C4-2B (cell line): ENCODE measurements around the gene PIK3AP1.

Source experiments
- ZFX ChIP-seq: fragments of 450-650 bp; IDR thresholded peaks from 2 replicates; pipeline ENCODE4 v1.6.1; 2017
- TF ChIP-seq, protein P1 (sequence below): fragments of 450-650 bp; conservative IDR thresholded peaks from 2 replicates; pipeline ENCODE4 v1.5.1; 2017; ENCODE audit warnings: mild to moderate bottlenecking

DNA sequence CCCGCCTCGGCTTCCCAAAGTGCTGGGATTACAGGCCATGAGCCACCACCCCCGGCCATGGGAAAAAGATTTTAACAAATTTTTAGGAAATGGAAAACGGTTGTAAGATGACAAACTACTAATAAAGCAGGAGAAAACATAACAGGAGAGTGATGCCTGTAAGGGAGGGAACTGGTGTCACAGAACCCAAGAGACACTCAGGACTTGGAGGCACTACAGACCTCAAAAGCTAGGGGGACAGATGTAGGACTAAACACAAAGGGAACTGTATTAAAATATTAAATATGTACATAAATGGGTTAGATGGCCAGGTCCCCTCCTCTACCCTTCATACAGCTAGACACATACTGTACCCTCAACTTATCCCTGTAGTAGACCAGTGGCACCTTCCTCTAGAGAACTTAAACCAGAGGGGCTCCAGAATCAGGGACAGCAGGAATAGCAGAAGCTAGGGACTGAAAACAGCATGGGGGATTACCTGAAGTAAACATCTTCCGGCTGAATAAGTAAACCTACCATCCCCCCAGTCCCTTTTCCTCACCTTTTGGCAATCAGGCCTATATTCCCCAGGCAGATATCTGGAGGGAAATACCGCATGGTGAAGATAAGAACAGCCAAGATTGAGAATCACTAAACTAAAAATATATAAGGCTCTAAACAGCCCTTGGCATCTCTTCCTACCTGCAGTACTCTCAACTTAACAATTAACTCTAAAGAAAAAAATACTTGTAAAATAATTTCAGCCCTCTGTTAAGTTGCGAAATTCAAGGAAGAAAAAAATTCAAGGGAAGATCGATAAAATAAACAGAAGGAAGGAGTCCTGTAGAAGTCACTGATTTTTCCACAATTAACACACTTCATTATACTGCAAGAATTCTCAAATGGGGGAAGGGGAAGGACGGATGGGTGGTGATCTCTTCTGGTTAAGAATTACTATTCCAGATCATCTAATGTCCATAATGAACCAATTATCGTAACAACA lies 149.0 kb downstream of the PIK3AP1 start:
- TF ChIP-seq, protein P1, sequence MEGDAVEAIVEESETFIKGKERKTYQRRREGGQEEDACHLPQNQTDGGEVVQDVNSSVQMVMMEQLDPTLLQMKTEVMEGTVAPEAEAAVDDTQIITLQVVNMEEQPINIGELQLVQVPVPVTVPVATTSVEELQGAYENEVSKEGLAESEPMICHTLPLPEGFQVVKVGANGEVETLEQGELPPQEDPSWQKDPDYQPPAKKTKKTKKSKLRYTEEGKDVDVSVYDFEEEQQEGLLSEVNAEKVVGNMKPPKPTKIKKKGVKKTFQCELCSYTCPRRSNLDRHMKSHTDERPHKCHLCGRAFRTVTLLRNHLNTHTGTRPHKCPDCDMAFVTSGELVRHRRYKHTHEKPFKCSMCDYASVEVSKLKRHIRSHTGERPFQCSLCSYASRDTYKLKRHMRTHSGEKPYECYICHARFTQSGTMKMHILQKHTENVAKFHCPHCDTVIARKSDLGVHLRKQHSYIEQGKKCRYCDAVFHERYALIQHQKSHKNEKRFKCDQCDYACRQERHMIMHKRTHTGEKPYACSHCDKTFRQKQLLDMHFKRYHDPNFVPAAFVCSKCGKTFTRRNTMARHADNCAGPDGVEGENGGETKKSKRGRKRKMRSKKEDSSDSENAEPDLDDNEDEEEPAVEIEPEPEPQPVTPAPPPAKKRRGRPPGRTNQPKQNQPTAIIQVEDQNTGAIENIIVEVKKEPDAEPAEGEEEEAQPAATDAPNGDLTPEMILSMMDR = no peak
- TF ChIP-seq ZFX = no peak
